Upper lobe of left lung (tissue), 6 donors: ENCODE data around the gene P4HA1. TPM values are rescaled to one million over a fixed set of nuclear protein-coding genes. Genes with fewer than 3 reads are reported as not detected.
"Not testable (repeated sequence)": the region's sequence is repeated elsewhere in the genome, so short reads cannot be mapped to it uniquely, and the experiment has no call there.

Experiments
- ATAC-seq, 2 donors: fragments of 200-7000 bp; cut with Tn5 transposase; one replicate each; pipeline ENCODE4 v1.9.1; 2022; ENCODE audit warnings: mild to moderate bottlenecking in 2 of 2, moderate library complexity in 2 of 2; ENCODE audit not compliant: low FRiP score in 2 of 2
- DNase-seq, 2 donors: peaks; one replicate each; pipeline ENCODE4 v3.0.0-alpha.2; 2019 to 2020
- H3K27ac ChIP-seq, 4 donors: fragments of 200-600 bp; sonication (generic); one replicate each; pipeline ENCODE4 v1.5.1; 2016 to 2019
- H3K27me3 ChIP-seq, 4 donors: fragments of 200-600 bp; sonication (generic); one replicate each; pipeline ENCODE4 v1.5.1; 2017 to 2019
- H3K36me3 ChIP-seq, 4 donors: fragments of 200-600 bp; sonication (generic); one replicate each; pipeline ENCODE4 v1.5.1; 2016 to 2019
- H3K4me1 ChIP-seq, 4 donors: fragments of 200-600 bp; sonication (generic); one replicate each; pipeline ENCODE4 v1.5.1; 2018 to 2019
- H3K4me3 ChIP-seq, 4 donors: fragments of 200-600 bp; sonication (generic); one replicate each; pipeline ENCODE4 v1.5.1; 2017 to 2019; ENCODE audit warnings: mild to moderate bottlenecking in 2 of 4, moderate library complexity in 1 of 4
- H3K9me3 ChIP-seq, 4 donors: fragments of 200-600 bp; sonication (generic); one replicate each; pipeline ENCODE4 v1.5.1; 2018 to 2019
- EP300 ChIP-seq, 4 donors: sonication (generic); formaldehyde crosslinking; IDR thresholded peaks; one replicate each; pipeline ENCODE4 v1.5.1; 2017; ENCODE audit warnings: antibody characterized with exemption in 4 of 4, control low read depth in 2 of 4
- POLR2A ChIP-seq, 4 donors: fragments of 450-650 bp; IDR thresholded peaks; one replicate each; pipeline ENCODE4 v1.5.1; 2016 to 2017; ENCODE audit warnings: antibody characterized with exemption in 4 of 4, mild to moderate bottlenecking in 2 of 4
- POLR2AphosphoS5 ChIP-seq, 2 donors: sonication (generic); formaldehyde crosslinking; IDR thresholded peaks; one replicate each; pipeline ENCODE4 v1.5.1; 2017; ENCODE audit warnings: antibody characterized with exemption in 2 of 2
- WGBS, 2 donors: methylation state at CpG; one replicate each; pipeline ENCODE4 v1.1.5; 2017 to 2018; 5-methylcytosine and 5-hydroxymethylcytosine counted together
- total RNA-seq, 6 donors: library from RNA; depleted of rRNA in 4 of 6; stranded (reverse); fragments of >200 nt in 4 of 6; gene quantifications; one replicate each; pipeline versions ENCODE4 v1.1.0 to v1.2.1, GENCODE V29; 2016 to 2021
- TF ChIP-seq, protein P1 (sequence below), 6 experiments: fragments of 450-650 bp in 4 of 6; fragments of 200-600 bp in 2 of 6; sonication (generic) in 2 of 6; IDR thresholded peaks; one replicate each; pipeline ENCODE4 v1.5.1; 2016 to 2019; ENCODE audit warnings: antibody characterized with exemption in 6 of 6
- donor health status: DM: no; HTN: no; CAD: no; lungs with moderate emphysema.
- donor health status: DM: no; HTN: yes; CAD: no; lungs with severe emphysema.

P4HA1 gene
- total RNA-seq, 6 donors from 2014 or later = 13.4 to 50.0 (median 29.5) TPM

GRCh38 chr10:73043319-73043718, 53.3 kb downstream of the P4HA1 start:
- ATAC-seq (no peak), DNase-seq (no peak)
- 96 to 100% methylated on average over 1 of the region's 1 CpG for WGBS, 2 donors
- TF ChIP-seq EP300 (IDR thresholded peaks at IDR 0.05) (no peak), POLR2A (IDR thresholded peaks at IDR 0.05) (no peak)
- Histone ChIP-seq H3K27me3 (no peaks in the 10 kb centered on the region), H3K27ac (no peak overlapping the region), H3K9me3 (no peaks in the 10 kb centered on the region), H3K4me1 (peaks cover 0 to 7% (median 4%) of the 10 kb centered on the region in 4 donors), H3K4me3 (no peak overlapping the region), H3K36me3 (peaks cover 2 to 28% (median 15%) of the 10 kb centered on the region in 4 donors)

- ATAC-seq = no peak
These were observed 54.5 kb downstream of the P4HA1 start for GRCh38 chr10:73042130-73042529.

GRCh38 chr10:73039635-73040034, 57.0 kb downstream of the P4HA1 start:
- ATAC-seq = peak in 1 of 2 donors; percentile 91
- DNase-seq = no peak
- Histone ChIP-seq H3K4me1 (peaks cover 0 to 4% (median 2%) of the 10 kb centered on the region in 4 donors), H3K9me3 (no peaks in the 10 kb centered on the region), H3K36me3 (peaks cover 0 to 12% (median 3%) of the 10 kb centered on the region in 4 donors), H3K4me3 (no peak overlapping the region), H3K27ac (no peak overlapping the region), H3K27me3 (no peaks in the 10 kb centered on the region)
- 81% methylated on average over 3 of the region's 3 CpGs for WGBS, 2 donors
- TF ChIP-seq POLR2A (IDR thresholded peaks at IDR 0.05) (no peak), POLR2AphosphoS5 (IDR thresholded peaks at IDR 0.05) (no peak), EP300 (IDR thresholded peaks at IDR 0.05) (no peak)
- TF ChIP-seq, protein P1, sequence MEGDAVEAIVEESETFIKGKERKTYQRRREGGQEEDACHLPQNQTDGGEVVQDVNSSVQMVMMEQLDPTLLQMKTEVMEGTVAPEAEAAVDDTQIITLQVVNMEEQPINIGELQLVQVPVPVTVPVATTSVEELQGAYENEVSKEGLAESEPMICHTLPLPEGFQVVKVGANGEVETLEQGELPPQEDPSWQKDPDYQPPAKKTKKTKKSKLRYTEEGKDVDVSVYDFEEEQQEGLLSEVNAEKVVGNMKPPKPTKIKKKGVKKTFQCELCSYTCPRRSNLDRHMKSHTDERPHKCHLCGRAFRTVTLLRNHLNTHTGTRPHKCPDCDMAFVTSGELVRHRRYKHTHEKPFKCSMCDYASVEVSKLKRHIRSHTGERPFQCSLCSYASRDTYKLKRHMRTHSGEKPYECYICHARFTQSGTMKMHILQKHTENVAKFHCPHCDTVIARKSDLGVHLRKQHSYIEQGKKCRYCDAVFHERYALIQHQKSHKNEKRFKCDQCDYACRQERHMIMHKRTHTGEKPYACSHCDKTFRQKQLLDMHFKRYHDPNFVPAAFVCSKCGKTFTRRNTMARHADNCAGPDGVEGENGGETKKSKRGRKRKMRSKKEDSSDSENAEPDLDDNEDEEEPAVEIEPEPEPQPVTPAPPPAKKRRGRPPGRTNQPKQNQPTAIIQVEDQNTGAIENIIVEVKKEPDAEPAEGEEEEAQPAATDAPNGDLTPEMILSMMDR (IDR thresholded peaks at IDR 0.05) = no peak

More at GRCh38 chr10:73042130-73042529, 54.5 kb downstream of the P4HA1 start:
- peaks cover 2 to 28% (median 15%) of the 10 kb centered on the region in 4 donors for H3K36me3 ChIP-seq
- WGBS, 2 donors = 92% methylated on average over 5 of the region's 5 CpGs
- H3K27me3 ChIP-seq = no peaks in the 10 kb centered on the region
- DNase-seq = no peak
- H3K27ac ChIP-seq = no peak overlapping the region
- H3K9me3 ChIP-seq = no peaks in the 10 kb centered on the region
- TF ChIP-seq POLR2A (IDR thresholded peaks at IDR 0.05) = no peak
- TF ChIP-seq, protein P1 (IDR thresholded peaks at IDR 0.05) = no peak
- no peak for TF ChIP-seq POLR2AphosphoS5 (IDR thresholded peaks at IDR 0.05)
- TF ChIP-seq EP300 (IDR thresholded peaks at IDR 0.05) = no peak
- H3K4me1 ChIP-seq = peaks cover 0 to 7% (median 4%) of the 10 kb centered on the region in 4 donors
- no peak overlapping the region for H3K4me3 ChIP-seq

GRCh38 chr10:73036285-73036684, 60.4 kb downstream of the P4HA1 start:
- not testable (repeated sequence) for H3K9me3 ChIP-seq, H3K4me1 ChIP-seq, H3K27ac ChIP-seq, DNase-seq, H3K4me3 ChIP-seq, ATAC-seq, H3K27me3 ChIP-seq
- WGBS, 2 donors = 92 to 99% methylated on average over 6 of the region's 6 CpGs
- peaks cover 0 to 12% (median 2%) of the 10 kb centered on the region in 4 donors for H3K36me3 ChIP-seq

- 95 to 97% methylated on average over 6 of the region's 6 CpGs for WGBS, 2 donors
These were observed 64.1 kb downstream of the P4HA1 start for GRCh38 chr10:73032536-73032935.

GRCh38 chr10:73026623-73027022, 70.0 kb downstream of the P4HA1 start:
- H3K4me3 ChIP-seq, DNase-seq, H3K9me3 ChIP-seq, ATAC-seq, H3K27ac ChIP-seq, H3K4me1 ChIP-seq, H3K27me3 ChIP-seq: not testable (repeated sequence)
- WGBS, 2 donors = 83 to 90% methylated on average over 1 of the region's 1 CpG
- H3K36me3 ChIP-seq = peaks cover 11 to 27% (median 14%) of the 10 kb centered on the region in 4 donors

More at GRCh38 chr10:73032536-73032935, 64.1 kb downstream of the P4HA1 start:
- no peak for TF ChIP-seq POLR2AphosphoS5 (IDR thresholded peaks at IDR 0.05)
- no peak for TF ChIP-seq POLR2A (IDR thresholded peaks at IDR 0.05)
- TF ChIP-seq EP300 (IDR thresholded peaks at IDR 0.05) = no peak
- TF ChIP-seq, protein P1 (IDR thresholded peaks at IDR 0.05) = no peak
- Histone ChIP-seq H3K9me3 (no peaks in the 10 kb centered on the region), H3K27me3 (no peaks in the 10 kb centered on the region), H3K27ac (no peak overlapping the region), H3K4me1 (no peaks in the 10 kb centered on the region), H3K4me3 (no peak overlapping the region), H3K36me3 (peaks cover 8 to 34% (median 14%) of the 10 kb centered on the region in 4 donors)
- DNase-seq (no peak), ATAC-seq (no peak)

GRCh38 chr10:73023455-73024070, 73.1 kb downstream of the P4HA1 start:
- not testable (repeated sequence) for H3K27ac ChIP-seq, DNase-seq, H3K4me1 ChIP-seq, ATAC-seq, H3K9me3 ChIP-seq, H3K27me3 ChIP-seq, H3K4me3 ChIP-seq
- 97 to 98% methylated on average over 7 of the region's 7 CpGs for WGBS, 2 donors
- H3K36me3 ChIP-seq = peaks cover 0 to 17% (median 7%) of the 10 kb centered on the region in 4 donors

DNA sequence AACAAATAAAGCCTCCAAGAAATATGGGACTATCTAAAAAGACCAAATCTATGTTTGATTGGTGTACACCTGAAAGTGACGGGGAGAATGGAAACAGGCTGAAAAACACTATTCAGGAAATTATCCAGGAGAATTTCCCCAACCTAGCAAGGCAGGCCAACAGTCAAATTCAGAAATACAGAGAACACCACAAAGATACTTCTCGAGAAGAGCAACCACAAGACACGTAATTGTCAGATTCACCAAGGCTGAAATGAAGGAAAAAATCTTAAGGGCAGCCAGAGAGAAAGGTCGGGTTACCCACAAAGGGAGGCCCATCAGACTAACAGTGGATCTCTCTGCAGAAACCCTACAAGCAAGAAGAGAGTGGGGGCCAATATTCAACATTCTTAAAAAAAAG, 73.7 kb downstream of the P4HA1 start:
- not testable (repeated sequence) for H3K9me3 ChIP-seq, H3K27me3 ChIP-seq, H3K4me3 ChIP-seq, H3K27ac ChIP-seq, DNase-seq, ATAC-seq
- Histone ChIP-seq H3K4me1 (peaks cover 0 to 13% (median 7%) of the 10 kb centered on the region in 4 donors), H3K36me3 (peaks cover 0 to 15% (median 3%) of the 10 kb centered on the region in 4 donors)
- WGBS, 2 donors = 90 to 92% methylated on average over 4 of the region's 4 CpGs

GRCh38 chr10:73021538-73022164, 75.0 kb downstream of the P4HA1 start:
- DNase-seq, H3K27ac ChIP-seq, H3K27me3 ChIP-seq, H3K4me3 ChIP-seq, H3K9me3 ChIP-seq, ATAC-seq: not testable (repeated sequence)
- WGBS, 2 donors = 68 to 100% methylated on average over 1 to 4 of the region's 6 CpGs
- peaks cover 0 to 20% (median 10%) of the 10 kb centered on the region in 4 donors for H3K4me1 ChIP-seq
- H3K36me3 ChIP-seq = peaks cover 0 to 17% (median 4%) of the 10 kb centered on the region in 4 donors
